ENCODE data around the gene SLC4A5.

Gene SLC4A5

DNA sequence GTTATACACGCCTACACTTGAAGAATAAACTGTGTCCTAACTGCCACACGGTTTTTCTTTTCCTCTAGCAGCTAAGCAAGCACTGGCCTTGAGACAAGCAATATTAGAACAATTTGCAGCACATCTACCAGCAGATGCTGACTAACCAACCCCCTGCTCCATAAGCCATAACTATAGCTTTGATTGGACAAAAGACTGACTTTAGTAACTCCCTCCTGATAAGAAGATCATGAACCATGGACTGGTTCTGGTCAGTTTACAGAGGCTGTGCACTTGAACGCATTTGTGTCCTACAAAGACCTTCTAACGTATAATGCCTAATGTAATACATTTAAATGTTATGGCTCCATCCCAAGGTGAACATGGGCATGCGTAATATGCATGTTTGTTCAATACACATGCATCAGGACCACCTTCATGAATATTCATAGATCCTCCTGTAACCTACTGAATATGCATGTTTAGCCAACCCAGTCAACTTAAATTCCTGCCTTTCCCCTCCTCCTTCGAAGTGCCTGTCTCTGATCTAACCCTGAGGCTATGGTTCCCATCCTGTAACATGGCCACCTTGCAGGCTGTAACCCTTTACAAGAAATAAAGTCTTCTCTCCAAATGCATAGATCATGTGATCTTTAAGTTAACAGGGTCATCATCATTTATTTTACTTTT, 26.5 kb downstream of the SLC4A5 start:
- no peak for DNase-seq (ENCODE audit: low read depth in 3 of 3)

DNA sequence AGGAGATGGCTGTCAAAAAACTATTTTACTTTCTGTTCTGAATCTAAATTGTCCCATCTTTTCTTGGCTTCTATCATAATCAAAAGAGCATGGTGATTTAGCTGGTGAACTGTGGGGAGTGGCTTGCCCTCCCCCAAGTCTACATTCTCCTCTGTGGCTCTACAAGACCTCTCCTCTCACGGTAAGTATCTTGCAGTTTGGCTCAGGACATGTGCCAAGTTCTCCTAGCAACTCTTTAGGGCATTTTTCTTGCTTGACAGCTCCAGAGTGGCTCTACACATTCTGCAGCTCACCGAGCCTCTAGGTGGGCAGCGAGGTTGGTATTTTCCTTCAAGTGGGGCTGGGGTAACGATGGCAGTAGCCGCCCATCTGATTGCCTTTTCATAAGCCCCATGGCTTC, 29.1 kb downstream of the SLC4A5 start:
- DNase-seq (ENCODE audit: low read depth in 3 of 3) = no peak

DNA sequence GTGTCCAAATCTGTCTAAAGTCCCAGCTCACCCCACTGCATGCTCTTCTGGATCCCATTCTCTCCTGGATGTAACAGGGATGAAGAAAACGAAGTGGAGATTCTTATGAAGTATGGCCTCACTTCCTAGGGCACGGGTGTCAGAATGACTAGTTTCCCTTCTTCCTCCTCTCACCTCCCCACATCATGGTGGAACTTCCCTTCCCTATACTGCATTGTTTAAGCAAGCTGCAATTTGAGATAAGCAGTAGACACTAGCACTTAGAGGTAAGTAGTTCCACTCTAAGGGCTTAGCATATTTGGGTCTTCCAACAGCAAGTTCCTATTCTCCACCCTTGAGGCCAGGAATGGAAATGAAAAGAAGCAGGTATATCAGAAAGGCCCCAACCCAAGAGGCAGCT, 29.7 kb downstream of the SLC4A5 start:
- DNase-seq (ENCODE audit: low read depth in 3 of 3) = no peak

DNA sequence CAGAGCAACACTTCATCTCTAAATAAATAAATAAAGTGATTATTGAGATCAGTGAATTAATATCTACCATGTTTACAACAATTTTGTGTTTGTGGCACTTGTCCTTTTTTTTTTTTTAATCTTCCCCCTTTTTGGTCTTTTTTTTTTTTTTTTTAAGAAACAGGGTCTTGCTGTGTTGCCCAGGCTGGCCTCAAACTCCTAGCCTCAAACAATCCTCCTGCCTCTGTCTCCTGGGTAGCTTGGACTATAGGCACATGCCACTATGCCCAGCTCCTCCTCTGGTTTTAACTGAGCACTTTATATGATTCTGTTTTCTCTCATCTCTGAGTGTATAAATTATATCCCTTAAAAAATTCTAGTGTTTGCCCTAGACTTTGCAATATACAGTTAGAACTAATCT, 30.3 kb downstream of the SLC4A5 start:
- no peak for DNase-seq (ENCODE audit: low read depth in 3 of 3)

DNA sequence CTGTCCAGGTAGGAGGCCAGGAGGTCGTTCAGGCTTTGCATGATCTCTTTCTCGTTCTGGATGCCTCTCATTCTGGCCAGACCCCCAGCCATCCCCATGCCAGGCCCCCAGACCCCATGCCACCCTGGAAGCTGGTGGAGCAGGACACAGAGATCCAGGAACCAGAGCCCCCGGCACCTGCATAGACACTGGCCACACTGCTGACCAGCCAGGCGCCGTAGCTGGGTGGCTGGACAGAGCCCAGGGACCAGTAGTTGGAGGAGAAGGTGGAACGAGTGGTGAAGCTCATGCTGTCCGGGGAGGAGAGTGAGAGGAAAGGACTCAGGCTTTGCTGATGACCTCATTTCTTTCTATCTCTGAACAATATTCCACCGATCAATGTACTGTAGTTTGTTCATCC, 35.5 kb downstream of the SLC4A5 start:
- DNase-seq (ENCODE audit: low read depth in 3 of 3) = no peak

DNA sequence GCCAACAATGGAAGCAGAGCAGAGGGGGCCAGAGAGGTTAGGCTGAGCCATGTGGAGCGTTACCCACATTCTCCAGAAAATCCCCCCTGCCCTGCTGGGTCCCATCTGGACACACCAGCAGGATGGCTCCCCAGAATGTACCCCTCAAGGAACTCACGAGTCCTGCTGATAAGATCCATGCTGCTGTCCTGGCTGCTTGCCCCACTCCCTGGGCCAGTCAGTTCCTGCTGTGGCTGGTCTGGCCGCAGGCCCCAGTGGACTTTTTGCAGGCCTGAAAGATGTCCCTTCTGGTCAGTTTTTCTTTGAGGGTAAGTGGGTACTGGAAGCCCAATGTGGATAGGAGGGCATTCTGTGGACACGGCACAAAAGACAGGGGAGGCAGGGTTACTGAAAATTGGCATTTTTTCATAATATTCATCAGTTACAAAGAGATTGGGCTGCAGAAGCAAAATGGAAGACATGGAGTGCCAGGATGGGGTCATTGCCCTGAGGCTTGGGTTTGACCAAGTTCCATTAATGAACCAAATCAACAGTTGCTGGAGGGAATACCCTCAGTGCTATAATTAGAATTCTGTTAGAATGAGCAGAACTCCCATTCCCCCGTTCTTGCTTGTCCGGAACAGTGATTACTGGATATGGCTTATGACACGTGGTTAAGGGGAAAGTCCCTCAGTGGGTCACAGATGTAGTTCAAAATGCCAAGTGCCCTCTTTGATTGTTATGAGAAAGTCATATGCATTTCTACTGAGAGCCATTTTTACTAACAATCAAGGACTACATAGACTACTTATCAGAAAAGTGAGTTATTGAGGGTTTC, 38.7 kb downstream of the SLC4A5 start:
- DNase-seq (ENCODE audit: low read depth in 3 of 3) = no peak

DNA sequence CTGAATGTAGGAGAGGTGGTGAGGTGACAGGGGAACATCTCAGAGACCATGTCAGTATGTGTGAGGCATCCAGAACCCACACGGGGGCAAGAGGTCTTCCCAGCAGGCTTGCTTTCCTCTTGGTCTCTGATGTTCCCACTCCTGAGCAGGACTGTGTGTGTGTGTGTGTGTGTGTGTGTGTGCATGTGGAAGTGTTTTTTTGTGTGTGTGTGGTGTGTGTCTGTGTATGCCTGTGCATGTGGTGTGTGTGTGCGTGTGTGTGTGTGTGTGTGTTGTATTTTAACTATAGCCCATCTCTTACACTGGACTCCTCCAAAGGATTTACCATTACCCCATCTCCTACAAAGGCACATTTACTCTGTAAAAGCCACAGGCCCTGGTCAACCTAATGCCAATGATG, 40.4 kb downstream of the SLC4A5 start:
- no peak for DNase-seq (ENCODE audit: low read depth in 3 of 3)

DNA sequence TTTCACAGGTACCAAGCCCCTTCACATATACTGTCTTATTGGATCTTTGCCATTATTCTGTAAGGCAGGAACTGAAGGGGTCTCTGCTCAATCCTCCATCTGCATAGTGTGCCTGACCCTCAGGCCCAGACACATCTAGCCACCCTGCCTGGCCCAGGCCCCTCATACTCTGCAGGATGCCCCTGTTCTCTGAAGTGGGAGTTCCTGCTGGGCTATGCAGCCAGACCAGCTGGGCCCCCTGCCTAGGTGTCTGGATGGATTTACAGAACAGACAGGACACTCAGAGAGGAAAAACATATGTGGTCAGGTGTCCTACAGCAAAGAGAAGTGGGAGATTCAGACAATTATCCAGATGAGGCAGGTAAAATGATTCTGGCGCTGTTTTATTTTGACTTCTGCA, 42.0 kb downstream of the SLC4A5 start:
- DNase-seq (ENCODE audit: low read depth in 3 of 3) = no peak

DNA sequence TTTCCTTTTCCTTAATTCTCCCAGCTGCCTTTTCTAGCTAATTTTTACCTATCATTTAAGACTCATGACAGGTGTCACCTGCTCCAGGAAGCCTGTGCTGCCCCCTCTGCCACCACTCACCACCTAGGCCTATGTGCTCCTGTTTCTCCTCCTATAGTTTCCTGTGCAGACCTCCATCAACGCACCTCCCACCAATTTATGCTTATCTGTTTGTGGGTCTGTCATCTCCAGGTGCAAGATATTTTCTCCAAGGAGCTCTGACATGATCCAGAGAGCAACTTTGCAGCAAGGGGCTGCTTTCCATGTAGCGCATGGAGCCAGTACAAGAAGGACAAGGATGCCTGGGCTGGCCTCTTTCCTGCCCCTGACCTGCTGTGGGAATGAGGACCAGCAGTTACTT, 42.7 kb downstream of the SLC4A5 start:
- DNase-seq (ENCODE audit: low read depth in 3 of 3) = no peak

DNA sequence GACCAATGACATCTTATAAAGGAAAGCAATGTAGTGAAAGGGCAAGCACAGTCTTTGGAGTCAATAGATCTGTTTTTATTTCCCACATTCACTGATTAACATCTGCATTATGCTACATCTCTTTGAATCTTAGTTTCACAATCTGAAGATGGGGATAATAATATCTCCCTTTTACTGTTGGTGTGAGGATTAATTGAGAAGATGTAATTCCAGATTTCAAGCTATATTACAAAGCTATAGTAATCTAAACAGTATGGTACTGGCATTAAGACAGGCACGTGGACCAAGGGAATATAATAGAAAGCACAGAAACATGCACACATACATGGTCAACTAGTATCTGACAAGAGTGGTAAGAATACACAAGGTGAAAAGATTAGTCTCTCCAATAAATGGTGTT, 45.3 kb downstream of the SLC4A5 start:
- no peak for DNase-seq (ENCODE audit: low read depth in 3 of 3)

DNA sequence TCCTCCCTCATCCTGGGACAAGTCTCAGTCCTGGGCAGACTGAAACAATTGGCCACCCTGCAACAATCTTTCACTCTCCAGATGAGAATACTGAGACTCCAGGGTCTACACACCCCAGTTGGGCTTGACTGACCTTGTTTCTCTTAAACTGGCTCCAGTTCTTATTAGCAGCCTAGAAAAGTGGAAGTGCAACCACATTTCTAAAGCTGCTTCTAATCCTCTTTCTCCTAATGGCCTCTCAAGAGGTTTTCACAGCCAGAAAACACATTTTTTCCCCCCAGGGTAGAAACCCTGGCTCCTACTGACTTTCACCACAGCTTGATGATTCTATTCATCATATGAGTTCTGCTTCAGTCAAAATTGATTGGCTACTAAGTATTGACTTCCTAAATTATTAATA, 45.8 kb downstream of the SLC4A5 start:
- DNase-seq (ENCODE audit: low read depth in 3 of 3) = no peak

DNA sequence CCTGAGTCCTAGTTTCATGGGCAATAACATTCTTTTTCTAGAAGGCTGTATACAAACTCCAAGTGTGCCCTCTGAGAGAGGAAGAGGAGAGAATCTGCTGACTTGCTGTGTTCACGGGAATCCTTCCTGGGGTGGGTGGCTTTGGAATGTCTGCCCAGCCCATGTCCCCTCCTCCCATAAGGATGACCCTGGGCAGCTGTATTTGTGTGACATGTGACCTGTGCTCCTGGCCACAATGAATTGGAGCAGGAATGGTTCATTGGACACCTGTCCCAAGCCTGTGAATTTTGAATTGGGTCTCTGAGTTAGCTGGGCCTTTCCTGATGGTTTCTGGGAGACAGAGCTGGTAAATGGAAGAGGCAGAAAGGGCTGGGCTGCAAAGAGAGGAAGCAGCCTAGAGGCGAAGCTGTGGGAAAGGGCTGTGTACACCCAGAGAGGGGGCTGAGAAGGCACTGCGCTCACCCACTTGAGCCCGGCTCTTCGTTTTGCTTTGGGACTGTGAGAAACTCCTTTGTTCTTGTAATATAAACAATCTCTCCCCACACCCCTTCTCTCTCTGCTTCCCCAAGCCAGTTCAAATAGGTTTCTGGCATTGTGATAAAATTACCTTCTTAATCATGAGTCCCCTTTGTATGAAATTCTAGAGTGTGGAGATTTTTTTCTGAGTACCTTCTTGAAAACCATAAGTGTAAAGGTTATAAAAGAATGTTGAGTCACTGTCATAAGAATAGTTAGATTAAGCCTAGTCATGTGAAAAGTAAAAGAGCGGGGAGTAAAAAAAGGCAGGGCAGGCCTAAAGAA, 49.8 kb downstream of the SLC4A5 start:
- DNase-seq (ENCODE audit: low read depth in 3 of 3) = no peak

DNA sequence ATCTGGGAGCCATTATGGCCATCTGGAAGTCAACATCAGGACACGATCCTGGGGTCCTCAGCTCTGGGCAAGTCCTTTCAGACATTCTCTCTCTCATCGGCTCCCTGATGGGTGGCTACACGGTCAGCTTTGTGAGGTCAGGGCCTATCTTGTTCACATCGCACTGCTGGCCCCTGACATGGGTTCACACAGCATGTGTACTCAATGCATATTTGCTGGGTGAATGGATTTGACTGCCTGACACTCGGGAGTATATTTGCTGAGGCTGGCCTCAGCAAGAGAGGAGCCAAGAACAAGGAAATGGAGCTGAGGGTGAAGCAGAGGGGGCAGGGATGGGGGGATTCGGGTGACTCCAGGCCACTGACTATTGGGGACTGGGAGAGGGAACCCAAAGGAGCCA, 50.5 kb downstream of the SLC4A5 start:
- DNase-seq (ENCODE audit: low read depth in 3 of 3) = no peak

DNA sequence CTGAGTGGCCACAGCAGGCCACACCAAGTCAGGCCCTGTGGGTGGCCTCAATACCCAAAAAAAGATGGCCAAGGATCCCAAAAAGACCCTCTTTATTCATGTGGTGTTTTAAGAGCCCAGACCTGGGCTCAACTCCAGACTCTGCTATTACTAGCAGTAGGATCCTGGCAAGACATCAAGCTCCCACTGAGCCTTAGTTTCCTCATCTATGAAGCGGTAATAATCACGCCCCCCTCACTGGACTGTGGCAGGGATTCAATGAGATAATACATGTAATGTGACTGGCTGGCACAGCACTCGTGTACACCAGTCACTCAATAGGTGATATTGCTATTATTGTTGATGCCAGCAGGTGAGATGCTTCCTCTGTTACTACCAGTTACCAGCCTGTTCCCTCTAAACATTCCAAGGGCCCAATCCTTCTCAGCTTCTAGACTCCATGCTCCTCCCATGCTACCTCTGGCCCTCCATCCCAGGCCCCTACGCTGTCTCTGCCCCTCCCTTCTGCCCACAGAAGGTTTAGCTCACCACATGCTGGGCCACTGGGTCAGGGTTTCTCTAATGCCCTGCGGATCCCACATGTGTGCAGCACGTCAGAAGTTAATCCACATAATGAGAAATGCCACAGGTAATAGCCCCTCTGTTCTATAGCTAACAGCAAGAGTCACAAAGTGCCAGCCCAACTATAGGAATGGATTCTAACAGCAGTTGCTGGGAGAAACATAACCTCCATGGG, 51.2 kb downstream of the SLC4A5 start:
- DNase-seq (ENCODE audit: low read depth in 3 of 3) = no peak

DNA sequence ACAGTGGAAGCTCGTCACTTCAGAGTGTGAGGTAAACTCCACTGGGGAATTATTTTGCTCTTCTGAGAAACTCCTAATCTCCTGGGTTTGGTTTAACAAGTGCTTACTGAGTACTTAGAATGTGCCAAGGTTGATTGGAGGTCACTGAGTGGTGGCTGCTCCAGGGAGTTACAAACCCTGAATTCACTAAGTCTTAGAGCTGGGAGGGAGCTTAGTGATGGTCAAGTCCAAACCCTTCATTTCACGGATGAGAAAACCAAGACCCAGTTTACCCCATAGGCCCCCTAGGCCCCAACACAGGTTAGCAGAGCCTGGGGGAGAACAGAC, 52.0 kb downstream of the SLC4A5 start:
- no peak for DNase-seq (ENCODE audit: low read depth in 3 of 3)

DNA sequence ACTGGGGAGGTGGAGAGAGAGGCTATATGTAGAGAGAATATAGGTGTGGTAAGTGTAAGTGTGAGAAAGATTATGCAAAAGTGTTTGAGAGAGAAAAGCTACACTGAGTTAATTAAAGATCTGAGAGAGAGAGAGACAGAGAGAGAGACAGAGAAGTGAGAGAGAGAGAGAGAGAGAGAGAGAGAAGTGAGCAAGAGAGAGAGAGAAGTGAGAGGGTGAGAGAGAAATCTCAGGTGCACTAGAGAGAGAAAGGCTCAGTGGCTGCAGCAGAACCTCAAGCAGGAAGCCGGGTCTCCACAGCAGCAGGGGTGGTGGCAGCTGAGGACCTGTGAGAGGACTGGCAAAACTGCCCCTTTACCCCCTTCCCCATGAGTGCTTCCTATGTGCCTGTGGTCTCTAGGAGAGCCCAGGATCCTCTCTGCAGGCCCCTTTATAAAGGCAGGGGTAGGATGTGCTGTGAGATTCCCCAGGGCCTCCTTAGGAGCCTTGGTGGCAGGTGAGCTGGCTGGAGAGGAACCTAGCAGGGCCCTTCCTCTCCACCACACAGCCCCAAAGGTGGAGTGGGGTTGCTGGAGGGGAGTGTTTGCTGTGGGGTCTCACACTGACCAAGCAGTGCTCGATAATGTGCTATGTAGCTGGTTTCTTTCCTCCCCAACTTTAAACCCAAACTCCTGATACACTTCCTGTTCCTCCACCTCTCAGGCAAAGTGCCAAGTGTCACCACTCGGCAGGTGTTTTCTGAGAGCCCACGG, 52.6 kb downstream of the SLC4A5 start:
- DNase-seq (ENCODE audit: low read depth in 3 of 3) = no peak

DNA sequence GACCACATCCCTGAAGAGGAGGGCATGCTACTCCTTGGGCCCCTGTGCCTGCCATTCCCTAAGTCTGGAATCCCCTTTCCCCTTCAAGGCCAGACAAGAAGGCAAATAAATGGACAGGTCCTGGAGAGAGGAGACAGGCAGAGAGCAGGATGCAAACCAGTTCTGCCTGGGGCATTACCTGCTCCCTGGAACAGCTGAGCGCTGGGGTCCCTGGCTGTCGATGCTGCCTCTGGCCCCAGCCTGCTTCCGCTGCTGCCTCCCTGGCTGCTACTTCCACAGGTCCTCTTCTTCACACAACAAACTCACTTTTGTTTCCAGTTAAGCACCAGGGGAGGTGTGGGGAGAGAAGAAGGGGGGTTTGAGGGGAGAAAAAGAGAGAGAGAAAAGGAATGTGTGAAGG, 53.1 kb downstream of the SLC4A5 start:
- no peak for DNase-seq (ENCODE audit: low read depth in 3 of 3)

DNA sequence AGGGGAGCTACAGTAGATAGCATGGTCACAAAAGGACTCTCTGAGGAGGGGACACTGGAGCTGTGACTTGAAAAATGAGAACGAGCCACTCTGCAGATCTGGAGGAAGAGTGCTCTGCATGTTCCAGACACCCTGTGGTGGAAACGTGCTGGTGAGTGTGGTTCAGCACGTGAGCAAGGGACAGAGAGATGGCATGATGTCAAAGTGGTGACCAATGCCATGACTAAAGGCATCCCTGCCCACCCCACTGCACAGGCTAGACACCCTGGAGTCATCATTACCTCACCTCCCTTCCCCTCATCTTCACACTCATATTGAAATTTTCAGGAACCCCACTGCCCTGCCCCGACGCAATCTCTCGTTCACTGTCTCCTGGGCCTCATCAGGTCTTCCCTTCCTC, 56.5 kb downstream of the SLC4A5 start:
- no peak for DNase-seq (ENCODE audit: low read depth in 3 of 3)

DNA sequence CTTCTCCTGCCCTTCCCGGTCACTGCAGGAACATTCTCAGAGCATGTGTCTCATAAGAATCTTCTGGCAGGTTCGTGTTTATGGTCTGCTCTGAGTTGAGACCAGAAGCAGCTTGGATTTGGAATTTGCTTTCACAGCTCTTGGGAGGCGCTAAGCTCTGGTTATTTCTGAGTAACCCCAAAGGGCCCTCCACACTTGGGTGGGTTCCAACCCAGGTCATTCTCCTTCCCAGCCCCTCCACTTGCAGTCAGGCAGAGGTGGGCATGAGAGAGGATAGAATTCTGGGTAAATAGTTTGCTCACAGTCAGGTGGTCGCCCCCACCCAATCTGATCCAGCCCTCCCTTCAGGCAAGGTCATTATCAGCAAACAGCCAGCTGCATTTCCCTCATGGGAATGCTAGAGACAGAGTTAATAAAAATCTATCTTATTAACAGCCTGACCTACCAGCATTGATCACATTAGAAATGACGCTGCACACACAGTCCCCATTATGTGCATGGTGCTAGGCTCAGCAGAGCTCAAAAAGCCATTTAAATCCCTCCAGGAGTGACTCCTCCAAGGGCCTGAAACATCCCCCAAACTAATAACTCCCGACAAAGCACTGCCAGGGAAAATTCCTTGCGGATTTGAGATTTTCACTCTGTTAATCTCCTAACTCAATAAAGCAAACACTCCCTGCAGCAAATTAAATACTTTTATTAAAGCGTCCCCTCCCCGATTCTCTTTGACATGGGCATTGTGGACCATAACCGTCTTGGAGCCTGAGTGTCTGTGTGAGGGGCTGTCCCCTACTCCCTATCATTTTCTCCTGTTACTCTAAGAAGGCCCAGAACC, 61.9 kb downstream of the SLC4A5 start:
- no peak for DNase-seq (ENCODE audit: low read depth in 3 of 3)

DNA sequence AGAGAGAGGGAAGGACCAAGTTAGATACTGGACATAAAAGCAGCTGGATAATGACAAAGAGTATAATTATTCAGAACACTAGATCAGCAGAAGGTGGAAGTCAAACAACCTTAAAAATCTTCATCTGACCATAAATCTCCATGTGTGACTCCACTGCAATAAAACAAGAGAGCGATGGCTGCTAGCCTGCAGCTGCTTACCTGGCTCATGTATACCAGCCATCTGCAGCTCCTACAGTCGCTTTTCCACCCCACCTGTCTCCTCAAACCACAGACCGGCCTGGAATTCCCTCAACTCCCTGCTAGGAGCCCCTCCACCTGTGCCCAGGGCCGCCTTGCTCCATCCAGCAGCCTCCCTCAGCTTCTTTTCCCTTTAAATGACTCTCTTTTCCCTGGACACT, 64.5 kb downstream of the SLC4A5 start:
- no peak for DNase-seq (ENCODE audit: low read depth in 3 of 3)

DNA sequence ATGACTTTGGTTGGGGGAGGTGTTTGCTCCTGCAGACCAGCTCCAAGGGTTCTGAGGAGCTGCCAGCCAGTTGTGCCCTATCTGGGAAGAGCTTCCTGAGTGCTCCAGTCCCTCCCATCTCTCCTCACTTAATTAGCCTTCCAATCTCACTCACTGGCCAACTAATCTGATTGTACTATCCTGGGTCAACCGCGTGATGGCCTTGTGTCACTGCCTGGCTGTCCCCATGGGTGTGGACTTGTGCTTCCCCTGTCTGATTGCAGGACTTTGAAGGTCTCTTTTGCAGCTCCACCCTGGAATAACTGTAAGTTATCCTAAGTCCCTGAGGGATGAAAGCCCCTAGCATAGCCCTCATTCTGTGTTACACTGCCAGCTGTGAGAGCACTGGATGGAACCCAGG, 65.0 kb downstream of the SLC4A5 start:
- DNase-seq (ENCODE audit: low read depth in 3 of 3) = no peak
